Mucosa of descending colon (tissue), 3 donors: ENCODE measurements around the gene TMEM231. TPM values are rescaled to one million over a fixed set of nuclear protein-coding genes. Genes with fewer than 3 reads are reported as not detected.

Source experiments
- ATAC-seq: fragments of 200-7000 bp; cut with Tn5 transposase; one replicate; pipeline ENCODE4 v1.9.1; 2020; ENCODE audit warnings: mild to moderate bottlenecking, moderate library complexity
- DNase-seq, 3 donors: peaks; one replicate each; pipeline ENCODE4 v3.0.0-alpha.2; 2020
- H3K36me3 ChIP-seq: fragments of 200-600 bp; one replicate; pipeline ENCODE4 v1.8.0; 2021; ENCODE audit warnings: low read depth, mild to moderate bottlenecking
- H3K4me1 ChIP-seq: fragments of 200-600 bp; one replicate; pipeline ENCODE4 v1.8.0; 2021; ENCODE audit warnings: low read depth, mild to moderate bottlenecking
- H3K4me3 ChIP-seq: fragments of 200-600 bp; one replicate; pipeline ENCODE4 v1.8.0; 2021; ENCODE audit warnings: mild to moderate bottlenecking
- H3K9me3 ChIP-seq: fragments of 200-600 bp; one replicate; pipeline ENCODE4 v1.8.0; 2021; ENCODE audit warnings: mild to moderate bottlenecking
- intact Hi-C, 2 donors: fragments of 100-400 bp; cut with DNase I in 1 of 2; cut with micrococcal nuclease in 1 of 2; formaldehyde crosslinking; loops; one replicate each; pipeline versions ENCODE4 v1.11.0 to v1.11.1; 2022; cut with DNase I, micrococcal nuclease
- total RNA-seq, 3 donors: library from RNA; stranded (reverse); fragmentation: NEBNext Ultra II Directional in 2 of 3; extraction: Animal tissue kit (Norgen Biotek cat#: 25700) in 2 of 3; gene quantifications; one replicate each; pipeline versions ENCODE4 v1.2.1 to v1.2.4, GENCODE V29; 2021 to 2023
- TF ChIP-seq, protein P1 (sequence below): fragments of 200-600 bp; IDR thresholded peaks from one replicate; pipeline ENCODE4 v1.8.0; 2022; ENCODE audit warnings: antibody characterized with exemption, mild to moderate bottlenecking
- donor health status: DM: no; HTN: no; CAD: no; lungs with moderate emphysema.
- donor health status: DM: no; HTN: no; CAD: no.
- donor health status: DM: no; HTN: yes; CAD: no.

Gene TMEM231
- total RNA-seq, 3 donors from 2014 or later = 4.7 to 7.3 (median 5.5) TPM

DNA sequence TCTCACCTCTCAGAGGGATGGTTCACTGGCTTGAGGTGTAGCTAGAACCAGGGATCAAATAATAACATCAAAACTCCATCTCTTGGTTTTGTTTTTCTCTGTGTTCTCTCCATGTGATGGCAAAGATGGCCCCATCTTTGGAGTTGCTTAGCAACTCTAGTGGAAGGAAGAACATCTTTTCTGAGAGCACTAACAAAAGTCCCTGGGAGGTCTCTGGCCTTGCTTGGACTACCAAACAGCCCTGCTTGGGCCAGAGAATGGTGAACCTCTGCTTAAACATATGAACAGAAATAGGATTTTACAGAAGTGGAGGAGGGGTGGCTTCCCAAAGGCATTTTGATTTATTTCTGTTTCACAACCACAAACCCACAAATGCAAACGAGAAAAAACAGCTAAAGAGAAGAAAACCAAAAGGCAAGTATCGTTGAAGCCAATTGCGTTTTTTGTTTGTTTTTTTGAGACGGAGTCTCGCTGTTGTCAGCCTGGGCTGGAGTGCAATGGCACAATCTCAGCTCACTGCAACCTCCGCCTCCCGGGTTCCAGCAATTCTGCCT lies 23.3 kb upstream of the TMEM231 start:
- Histone ChIP-seq H3K4me1 (no peaks in the 10 kb centered on the region), H3K9me3 (no peaks in the 10 kb centered on the region), H3K36me3 (no peaks in the 10 kb centered on the region), H3K4me3 (no peak overlapping the region)
- TF ChIP-seq, protein P1, sequence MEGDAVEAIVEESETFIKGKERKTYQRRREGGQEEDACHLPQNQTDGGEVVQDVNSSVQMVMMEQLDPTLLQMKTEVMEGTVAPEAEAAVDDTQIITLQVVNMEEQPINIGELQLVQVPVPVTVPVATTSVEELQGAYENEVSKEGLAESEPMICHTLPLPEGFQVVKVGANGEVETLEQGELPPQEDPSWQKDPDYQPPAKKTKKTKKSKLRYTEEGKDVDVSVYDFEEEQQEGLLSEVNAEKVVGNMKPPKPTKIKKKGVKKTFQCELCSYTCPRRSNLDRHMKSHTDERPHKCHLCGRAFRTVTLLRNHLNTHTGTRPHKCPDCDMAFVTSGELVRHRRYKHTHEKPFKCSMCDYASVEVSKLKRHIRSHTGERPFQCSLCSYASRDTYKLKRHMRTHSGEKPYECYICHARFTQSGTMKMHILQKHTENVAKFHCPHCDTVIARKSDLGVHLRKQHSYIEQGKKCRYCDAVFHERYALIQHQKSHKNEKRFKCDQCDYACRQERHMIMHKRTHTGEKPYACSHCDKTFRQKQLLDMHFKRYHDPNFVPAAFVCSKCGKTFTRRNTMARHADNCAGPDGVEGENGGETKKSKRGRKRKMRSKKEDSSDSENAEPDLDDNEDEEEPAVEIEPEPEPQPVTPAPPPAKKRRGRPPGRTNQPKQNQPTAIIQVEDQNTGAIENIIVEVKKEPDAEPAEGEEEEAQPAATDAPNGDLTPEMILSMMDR = no peak
- intact Hi-C loops = no loop called here
- no peak for ATAC-seq
- no peak for DNase-seq

DNA sequence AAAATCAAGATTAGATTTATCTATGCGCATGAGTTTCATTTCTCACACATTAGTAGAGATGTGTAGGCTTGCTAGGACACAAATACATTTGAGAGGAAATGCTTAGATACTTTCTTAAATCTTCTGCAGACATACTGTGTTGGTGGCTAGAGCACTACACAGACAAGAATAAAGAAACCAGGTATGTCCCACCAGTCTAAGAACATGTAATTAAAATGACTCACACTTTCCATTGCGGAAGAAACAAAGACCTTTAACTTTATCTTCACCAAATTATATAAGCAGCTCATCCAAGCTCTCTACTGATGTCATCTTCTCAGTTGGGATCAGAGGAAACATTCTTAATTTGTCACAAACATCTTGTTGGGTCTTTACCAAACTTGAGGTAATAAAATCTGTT lies 22.7 kb upstream of the TMEM231 start:
- H3K4me1 ChIP-seq = no peaks in the 10 kb centered on the region
- TF ChIP-seq, protein P1 = no peak
- ATAC-seq (no peak), DNase-seq (no peak)
- H3K4me3 ChIP-seq = no peak overlapping the region
- H3K36me3 ChIP-seq = no peaks in the 10 kb centered on the region
- no peaks in the 10 kb centered on the region for H3K9me3 ChIP-seq
- intact Hi-C loops = no loop called here

DNA sequence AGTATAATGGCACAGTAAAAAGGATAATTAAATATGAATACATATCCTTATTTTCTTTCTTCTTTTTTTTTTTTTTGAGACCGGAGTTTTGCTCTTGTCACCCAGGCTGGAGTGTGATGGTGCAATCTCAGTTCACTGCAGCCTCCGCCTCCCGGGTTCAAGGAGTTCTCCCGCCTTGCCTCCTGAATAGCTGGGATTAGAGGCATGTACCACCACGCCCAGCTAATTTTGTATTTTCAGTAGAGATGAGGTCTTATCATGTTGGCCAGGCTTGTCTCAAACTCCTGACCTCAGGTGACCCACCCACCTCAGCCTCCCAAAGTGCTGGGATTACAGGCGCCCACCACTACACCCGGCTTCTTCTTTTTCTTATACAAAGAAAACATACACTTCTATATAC lies 22.2 kb upstream of the TMEM231 start:
- H3K36me3 ChIP-seq = no peaks in the 10 kb centered on the region

DNA sequence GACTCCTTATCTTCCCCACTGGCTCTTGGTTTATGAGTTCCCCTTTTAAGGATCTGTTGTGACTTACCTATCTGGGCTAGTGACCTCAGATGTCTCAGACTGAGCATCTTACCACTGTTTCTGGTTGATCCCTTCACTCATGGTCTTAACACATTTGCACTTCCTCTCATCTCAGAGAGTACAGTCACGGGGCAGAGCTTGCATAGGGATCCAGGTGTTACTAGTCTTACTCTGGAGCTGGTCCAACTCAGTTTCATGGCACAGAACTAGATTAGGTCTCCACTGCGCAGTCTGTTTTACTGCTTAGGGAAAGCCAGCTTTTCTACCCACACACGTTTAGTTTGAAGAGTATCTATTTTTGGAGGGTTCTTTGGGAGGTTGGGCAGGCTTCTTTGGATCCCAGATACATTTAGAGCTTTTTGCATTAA lies 20.3 kb upstream of the TMEM231 start:
- Histone ChIP-seq H3K9me3 (no peaks in the 10 kb centered on the region), H3K4me1 (no peaks in the 10 kb centered on the region), H3K4me3 (no peak overlapping the region), H3K36me3 (no peaks in the 10 kb centered on the region)
- ATAC-seq (no peak), DNase-seq (no peak)
- intact Hi-C loops = no loop called here
- TF ChIP-seq, protein P1 = no peak

More for the DNA sequence above, 22.2 kb upstream of the TMEM231 start:
- TF ChIP-seq, protein P1 = no peak
- H3K4me1 ChIP-seq = no peaks in the 10 kb centered on the region
- H3K9me3 ChIP-seq = no peaks in the 10 kb centered on the region
- intact Hi-C loops = no loop called here
- DNase-seq (no peak), ATAC-seq (no peak)
- H3K4me3 ChIP-seq = no peak overlapping the region

DNA sequence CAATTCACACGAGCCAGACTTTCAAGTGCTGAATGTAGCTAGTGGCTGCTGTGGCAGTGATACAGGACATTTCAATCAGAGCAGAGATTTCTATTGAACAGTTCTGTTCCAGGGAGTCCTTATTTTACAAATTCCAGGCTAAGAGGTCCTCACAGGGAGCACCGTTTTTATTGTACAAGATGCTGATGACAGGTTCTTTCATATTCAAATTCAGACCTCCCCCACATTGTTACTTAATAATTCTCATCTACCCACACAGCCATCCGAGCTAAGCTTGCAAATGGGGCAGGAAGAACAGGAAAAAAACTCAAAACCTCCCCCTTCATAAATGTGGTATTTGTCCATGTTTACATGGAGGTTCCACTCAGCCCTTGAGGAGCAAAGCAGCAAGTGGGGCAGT lies 19.9 kb upstream of the TMEM231 start:
- Histone ChIP-seq H3K36me3 (no peaks in the 10 kb centered on the region), H3K4me1 (no peaks in the 10 kb centered on the region), H3K4me3 (no peak overlapping the region), H3K9me3 (no peaks in the 10 kb centered on the region)
- TF ChIP-seq, protein P1 = no peak
- DNase-seq (no peak), ATAC-seq (no peak)
- intact Hi-C loops = no loop called here

DNA sequence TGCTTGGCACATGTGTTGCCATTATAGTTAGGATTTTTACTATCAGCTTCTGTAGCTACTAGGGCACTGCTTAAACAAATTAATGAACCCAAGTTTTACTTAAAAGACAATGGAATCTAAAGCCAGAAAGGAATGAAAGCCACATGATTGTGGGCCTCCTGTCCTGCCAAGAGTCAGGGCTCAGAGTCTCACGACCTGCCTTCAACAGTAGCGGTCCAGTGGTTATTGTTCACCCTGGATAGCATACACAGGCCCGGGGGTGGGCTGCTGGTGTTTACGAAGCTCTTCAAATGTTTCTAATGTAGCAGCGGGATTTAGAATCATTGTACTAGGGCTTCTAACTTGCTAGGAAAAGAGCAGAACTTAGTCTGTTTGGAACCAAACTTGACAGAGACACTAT lies 17.9 kb upstream of the TMEM231 start:
- Histone ChIP-seq H3K4me3 (no peak overlapping the region), H3K9me3 (no peaks in the 10 kb centered on the region), H3K4me1 (peaks cover 3% of the 10 kb centered on the region), H3K36me3 (no peaks in the 10 kb centered on the region)
- no peak for DNase-seq
- ATAC-seq = no peak
- TF ChIP-seq, protein P1 = no peak
- intact Hi-C loops = no loop called here
